Fibroblast of skin of right biceps (primary cell): Measurements from ENCODE around the gene DYNC1LI2.
"Not testable (repeated sequence)": the region's sequence is repeated elsewhere in the genome, so short reads cannot be mapped to it uniquely, and the experiment has no call there.

Experiments used
- DNase-seq: peaks from one replicate; pipeline ENCODE4 v3.0.0-alpha.2; 2013

DYNC1LI2 gene

DNA sequence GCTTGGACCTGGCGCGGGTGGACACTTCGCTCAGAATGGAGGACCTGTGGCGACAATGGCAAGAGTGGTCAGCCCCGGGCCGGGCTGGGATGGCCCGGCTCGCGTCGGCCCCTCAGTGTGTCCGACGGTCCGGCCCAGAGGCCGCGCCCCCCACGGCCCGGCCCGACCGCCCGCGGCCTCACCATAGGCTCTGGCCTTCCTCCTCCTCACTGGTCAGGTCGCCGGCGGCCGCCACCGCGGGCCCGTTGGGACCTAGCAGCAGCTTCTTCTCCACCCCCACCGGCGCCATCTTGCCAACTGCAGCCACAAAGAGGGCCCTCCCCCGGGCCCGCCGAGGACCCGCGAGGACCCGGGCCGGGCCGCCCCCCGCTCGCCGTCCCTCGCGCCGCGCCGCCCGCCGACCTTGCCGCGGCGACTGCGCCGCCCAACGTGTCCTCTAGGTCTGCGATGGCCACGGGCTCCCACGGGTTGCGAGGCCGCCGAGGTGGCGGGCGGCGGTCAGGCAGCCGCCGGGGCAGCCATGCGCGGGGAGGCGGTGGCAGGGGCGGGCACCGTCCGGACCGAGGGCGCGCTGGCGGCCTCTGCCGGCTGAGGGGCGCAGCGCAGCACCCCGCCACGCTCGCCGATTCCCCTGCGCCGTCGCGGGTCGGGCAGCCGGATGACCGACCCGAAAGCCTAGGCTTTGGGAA, at the start of gene DYNC1LI2:
TSS of gene DYNC1LI2 (minus strand) at position 307 of the 689 bp plus-strand sequence. CDS start at position 289, 18 bp downstream.
- DNase-seq: peak; percentile 76

- no peak for DNase-seq
Measured at GRCh38 chr16:66800856-66801255, 49.4 kb upstream of the DYNC1LI2 start.

- DNase-seq: peak; percentile 59
Measured at GRCh38 chr16:66798161-66798560, 46.8 kb upstream of the DYNC1LI2 start.

- DNase-seq: not testable (repeated sequence)
Measured at GRCh38 chr16:66793984-66794383, 42.6 kb upstream of the DYNC1LI2 start.

- no peak for DNase-seq
Measured at GRCh38 chr16:66790130-66790733, 38.8 kb upstream of the DYNC1LI2 start.

DNA sequence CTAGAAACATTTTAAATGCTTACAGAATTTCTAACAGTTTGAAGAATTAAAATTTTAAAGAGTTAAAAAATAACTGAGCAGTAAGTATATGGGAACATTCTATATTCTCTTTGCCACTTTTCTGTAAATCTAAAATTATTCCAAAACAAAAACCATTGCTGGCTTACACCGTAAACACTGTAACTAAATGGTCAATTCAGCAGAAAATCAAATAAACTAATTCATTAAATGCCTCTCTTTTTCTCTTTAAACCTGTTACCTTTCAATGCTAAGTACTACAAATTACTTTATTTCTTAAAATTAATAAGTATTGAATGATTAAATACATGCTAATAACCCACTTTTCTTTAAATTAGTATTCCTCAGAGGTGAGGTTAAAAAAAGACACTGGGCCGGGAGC, 36.0 kb upstream of the DYNC1LI2 start:
- no peak for DNase-seq

DNA sequence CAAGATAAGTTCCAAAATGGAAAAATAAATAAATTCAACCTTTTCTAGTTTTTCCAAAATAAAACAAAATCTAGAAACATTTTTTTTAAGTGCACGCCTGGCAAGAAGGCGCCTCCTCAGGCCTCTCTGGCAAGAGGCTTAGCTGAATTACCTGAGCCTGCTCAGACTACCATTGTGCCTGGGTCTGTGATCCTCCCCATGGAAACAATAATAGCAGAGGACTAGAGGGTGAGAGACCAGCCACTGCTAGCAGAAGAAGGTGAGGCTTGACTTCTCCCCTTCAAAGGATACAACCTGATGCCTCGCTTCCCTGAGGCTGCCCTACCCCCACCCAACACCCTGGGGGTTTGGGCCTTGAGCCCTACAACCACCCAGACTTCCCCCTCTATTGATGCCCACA, 35.1 kb upstream of the DYNC1LI2 start:
- no peak for DNase-seq

GRCh38 chr16:66776457-66776856, 25.0 kb upstream of the DYNC1LI2 start:
- DNase-seq: no peak

- no peak for DNase-seq
Measured at GRCh38 chr16:66774981-66775380, 23.6 kb upstream of the DYNC1LI2 start.

DNA sequence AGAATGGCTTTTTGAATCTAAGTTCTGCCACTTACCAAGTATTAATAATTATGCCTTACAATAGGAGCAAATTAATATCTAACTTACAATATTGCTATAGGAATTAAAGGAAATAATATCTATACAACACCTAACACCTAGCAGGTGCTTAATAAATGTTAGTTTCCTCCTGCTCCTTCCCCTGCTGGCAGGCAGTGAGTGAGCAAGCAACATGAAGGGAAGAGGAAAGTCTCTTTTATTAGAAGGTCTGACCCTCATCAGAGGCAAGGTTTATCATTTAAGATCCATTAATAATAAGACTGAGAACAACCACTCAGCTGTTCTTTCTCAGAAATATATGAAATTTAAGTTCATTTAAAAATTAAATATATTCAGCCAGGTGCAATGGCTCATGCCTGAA, 6.7 kb upstream of the DYNC1LI2 start:
- DNase-seq: no peak

GRCh38 chr16:66754819-66755218, 3.4 kb upstream of the DYNC1LI2 start:
- DNase-seq: no peak

GRCh38 chr16:66754211-66754610, 2.8 kb upstream of the DYNC1LI2 start:
- DNase-seq: no peak

GRCh38 chr16:66752958-66753357, 1.5 kb upstream of the DYNC1LI2 start:
- DNase-seq: no peak

DNA sequence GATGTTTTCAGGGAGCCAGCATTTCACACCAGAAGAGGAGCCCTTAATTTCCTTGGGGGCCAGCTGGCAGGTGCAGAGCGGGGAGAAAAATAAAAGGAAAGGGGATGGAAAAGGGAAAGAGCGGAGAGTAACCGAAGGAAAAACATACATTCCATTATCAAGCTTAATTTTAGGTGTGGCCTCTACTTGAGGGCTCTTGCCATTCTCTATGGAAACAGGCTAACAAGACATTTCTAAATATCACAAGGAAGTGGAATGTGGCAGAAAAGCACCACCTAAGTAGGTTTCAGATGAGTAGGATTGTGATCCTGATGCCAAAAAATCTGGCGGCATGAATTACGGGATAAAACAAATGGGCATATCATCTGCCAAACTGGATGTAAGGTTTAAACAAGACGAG, 970 bp upstream of the DYNC1LI2 start:
- DNase-seq: no peak

GRCh38 chr16:66751992-66752322, 548 bp upstream of the DYNC1LI2 start:
- DNase-seq: no peak

DNA sequence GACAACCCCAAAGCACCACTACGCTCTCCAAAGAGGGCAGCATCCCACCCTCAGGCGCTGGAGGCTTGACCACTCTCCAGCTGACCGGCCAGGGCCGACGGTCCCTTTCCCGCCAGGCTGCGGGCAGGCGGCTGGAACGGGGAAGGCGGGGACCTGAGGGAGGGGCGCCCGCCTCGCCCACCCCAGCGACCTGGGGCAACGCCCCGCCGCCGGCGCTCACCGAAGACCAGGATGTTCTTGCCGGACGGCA, 431 bp downstream of the DYNC1LI2 start:
- no peak for DNase-seq

DNA sequence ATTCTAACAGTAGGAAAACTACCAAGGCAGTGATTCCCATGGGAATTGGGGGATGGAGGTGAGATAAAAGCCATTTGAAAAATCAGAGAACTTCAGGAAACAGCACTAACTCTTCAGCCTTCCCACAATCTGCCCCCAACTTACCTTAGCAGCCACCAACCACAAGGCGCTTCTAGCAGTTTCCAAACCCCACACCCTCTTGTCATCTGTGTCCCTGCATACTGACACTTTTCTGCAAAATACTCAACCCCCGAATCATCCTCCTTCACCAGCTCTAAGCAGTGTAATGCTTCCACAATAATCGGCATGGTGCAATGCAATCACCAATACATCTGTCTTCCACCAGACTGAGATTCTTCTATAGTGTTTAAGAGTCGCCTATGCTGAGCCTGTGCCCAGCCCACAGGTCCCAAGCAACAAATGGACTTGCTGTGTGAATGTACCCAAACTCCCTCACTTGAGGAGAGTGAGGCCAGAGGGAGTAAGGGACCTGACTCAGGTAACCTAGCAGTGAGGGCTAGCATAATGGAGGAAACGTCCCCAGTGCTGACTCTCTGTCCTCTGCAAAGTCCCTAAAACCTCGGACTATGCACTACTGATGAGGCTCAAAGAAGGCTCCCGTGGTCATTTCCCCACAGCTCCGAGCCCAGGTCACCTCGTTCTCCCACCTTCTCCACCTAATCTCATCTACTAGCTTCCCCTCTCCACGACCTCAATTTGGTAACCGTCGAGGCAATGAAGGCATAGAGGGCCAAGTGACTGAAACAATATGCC, 943 bp downstream of the DYNC1LI2 start:
- no peak for DNase-seq

DNA sequence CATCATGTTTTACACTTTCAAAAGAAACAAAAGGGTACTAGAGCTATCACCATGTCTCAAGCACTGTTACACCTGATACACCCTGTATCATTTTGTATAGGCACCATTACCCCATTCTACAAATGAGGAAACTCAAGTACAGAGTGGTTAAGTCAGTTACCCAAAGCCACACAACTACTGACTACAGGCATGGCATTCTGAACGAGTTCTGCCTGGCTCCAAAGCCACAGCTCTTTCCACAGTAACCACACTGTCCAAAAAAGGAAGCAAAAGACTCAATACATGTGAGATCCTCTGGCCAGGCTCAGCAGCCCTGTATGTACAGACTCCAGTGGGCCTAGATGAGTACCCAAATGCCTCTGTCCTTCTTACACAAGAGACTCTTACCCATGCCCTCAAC, 4.7 kb downstream of the DYNC1LI2 start:
- DNase-seq: no peak

GRCh38 chr16:66746048-66746447, 5.4 kb downstream of the DYNC1LI2 start:
- no peak for DNase-seq

GRCh38 chr16:66741950-66742808, 9.2 kb downstream of the DYNC1LI2 start:
- peak; percentile 38 for DNase-seq

DNA sequence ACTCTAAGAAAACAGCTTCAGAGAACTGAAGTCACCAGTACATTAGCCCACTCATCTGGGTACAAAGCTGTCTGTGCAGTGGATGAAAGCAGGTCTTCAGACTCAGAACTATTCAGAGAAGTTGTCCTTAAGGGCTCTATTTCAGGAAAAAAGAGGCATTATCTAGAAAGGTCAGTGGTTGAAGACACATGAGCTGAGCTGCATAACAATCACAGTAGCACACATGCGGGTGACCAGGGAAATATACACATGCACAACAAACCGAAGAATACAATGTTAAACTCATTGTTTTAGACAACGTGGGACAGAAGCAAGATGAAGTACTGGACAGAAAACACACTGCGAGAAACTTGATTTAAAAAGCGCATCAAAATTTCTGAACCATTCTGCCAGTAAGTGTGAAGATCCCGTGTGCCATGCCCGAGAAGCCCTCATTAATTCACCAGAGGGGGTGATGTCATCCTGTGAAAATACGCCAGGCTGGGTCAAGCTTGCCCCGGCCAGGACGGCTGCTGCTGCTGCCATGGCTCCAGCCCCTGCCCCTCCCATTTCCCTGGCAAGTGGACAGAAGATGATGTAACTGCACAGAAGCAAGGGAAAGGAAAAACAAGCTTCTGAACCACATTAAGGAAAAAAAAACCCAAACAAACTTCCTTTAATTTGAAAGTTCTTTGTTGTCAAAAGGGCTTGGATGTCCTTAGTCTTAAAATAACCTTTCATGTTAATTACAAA, 10.1 kb downstream of the DYNC1LI2 start:
- peak; percentile 79 for DNase-seq

DNA sequence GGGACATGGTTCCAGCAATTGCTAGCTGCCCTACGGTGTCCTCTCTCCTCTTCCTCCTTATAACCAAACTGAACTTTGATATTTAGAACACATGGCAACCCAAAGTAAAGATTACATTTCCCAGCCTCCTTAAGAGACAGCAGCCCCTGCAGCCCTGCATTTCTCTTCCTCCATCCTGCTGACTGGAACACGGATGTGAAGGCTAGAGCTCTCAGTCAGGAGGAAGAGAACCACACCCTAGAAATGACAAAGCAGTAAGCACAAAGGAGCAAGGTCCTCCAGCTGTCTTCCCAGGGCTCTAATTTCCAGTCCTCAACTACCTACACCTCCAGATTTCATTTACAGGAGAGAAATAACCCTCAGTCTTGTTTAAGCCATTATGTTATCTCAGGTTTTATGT, 10.9 kb downstream of the DYNC1LI2 start:
- DNase-seq: no peak

DNA sequence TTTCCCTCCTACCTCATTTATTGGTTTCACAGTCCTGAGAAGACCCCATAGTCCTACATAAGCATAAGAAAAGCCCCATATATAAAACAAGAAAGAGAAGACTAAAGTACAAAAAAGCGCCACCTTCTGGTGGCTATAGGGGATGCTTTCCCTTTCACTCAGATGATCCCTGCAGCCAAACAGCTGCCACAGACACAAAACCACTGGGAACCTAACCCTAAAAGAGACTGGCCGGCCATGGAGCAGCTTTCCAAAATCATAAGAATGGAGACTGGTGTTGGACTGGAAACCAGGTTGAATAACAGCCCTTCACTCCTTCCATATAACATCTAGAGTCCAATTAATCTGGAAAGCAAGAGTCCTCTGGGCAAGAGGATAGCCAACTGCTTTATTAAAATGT, 11.4 kb downstream of the DYNC1LI2 start:
- peak; percentile 30 for DNase-seq
